CD14-positive monocyte (primary cell): ENCODE measurements around the gene RSBN1. TPM values are rescaled to one million over a fixed set of nuclear protein-coding genes. Genes with fewer than 3 reads are reported as not detected.

Experiments
- DNase-seq, 3 donors: peaks; one replicate each; pipeline ENCODE4 v3.0.0-alpha.2; 2011 to 2022
- H2AFZ ChIP-seq: 2 replicates; pipeline ENCODE4 v1.6.0; 2012; ENCODE audit warnings: mild to moderate bottlenecking, low read depth, low read length, inconsistent platforms; ENCODE audit not compliant: insufficient read depth, poor library complexity, severe bottlenecking
- H3K27ac ChIP-seq, 2 donors: 1 replicate in 1 of 2; 2 replicates in 1 of 2; pipeline ENCODE4 v1.5.1; 2012 to 2013; ENCODE audit warnings: low read length in 2 of 2, control low read depth in 1 of 2, inconsistent platforms in 1 of 2, low read depth in 1 of 2, mild to moderate bottlenecking in 1 of 2
- H3K27me3 ChIP-seq, 2 donors: one replicate each; pipeline versions ENCODE4 v1.6.0 to v1.6.1; 2011 to 2013; ENCODE audit warnings: low read length in 2 of 2; ENCODE audit not compliant: control insufficient read depth in 2 of 2, insufficient read depth in 2 of 2
- H3K36me3 ChIP-seq, 2 donors: replicated peaks in 1 of 2; 1 replicate in 1 of 2; 2 replicates in 1 of 2; pipeline versions ENCODE4 v1.5.1 to v1.6.1; 2012 to 2013; ENCODE audit warnings: low read length in 2 of 2, control low read depth in 1 of 2, inconsistent platforms in 1 of 2, mild to moderate bottlenecking in 1 of 2; ENCODE audit not compliant: insufficient read depth in 2 of 2, control insufficient read depth in 1 of 2
- H3K4me1 ChIP-seq, 2 donors: 1 replicate in 1 of 2; 2 replicates in 1 of 2; pipeline versions ENCODE4 v1.5.1 to v1.6.1; 2012 to 2013; ENCODE audit warnings: low read length in 2 of 2, control low read depth in 1 of 2, inconsistent platforms in 1 of 2, mild to moderate bottlenecking in 1 of 2, moderate library complexity in 1 of 2; ENCODE audit not compliant: insufficient read depth in 2 of 2, control insufficient read depth in 1 of 2
- H3K4me2 ChIP-seq: replicated peaks from 2 replicates; pipeline ENCODE3; 2012; ENCODE audit warnings: low read length, moderate library complexity, mild to moderate bottlenecking; ENCODE audit not compliant: poor library complexity, severe bottlenecking; ENCODE audit errors: extremely low read depth
- H3K4me3 ChIP-seq, 3 experiments: fragments of 200-600 bp in 1 of 3; sonication (generic) in 1 of 3; replicated peaks in 1 of 3; 1 replicate in 2 of 3; 2 replicates in 1 of 3; pipeline ENCODE4 v1.5.1; 2011 to 2013; ENCODE audit warnings: low read length in 3 of 3, mild to moderate bottlenecking in 3 of 3, control low read depth in 2 of 3, low read depth in 2 of 3, inconsistent platforms in 1 of 3, moderate library complexity in 1 of 3
- H3K79me2 ChIP-seq: 2 replicates; pipeline ENCODE4 v1.6.0; 2012; ENCODE audit warnings: mild to moderate bottlenecking, control low read depth, inconsistent platforms, low read length, moderate library complexity; ENCODE audit not compliant: insufficient read depth
- H3K9ac ChIP-seq: 2 replicates; pipeline ENCODE4 v1.6.0; 2017; ENCODE audit warnings: low read length, mild to moderate bottlenecking; ENCODE audit not compliant: insufficient read depth, poor library complexity, severe bottlenecking
- H3K9me3 ChIP-seq, 2 donors: replicated peaks in 1 of 2; 1 replicate in 1 of 2; 2 replicates in 1 of 2; pipeline versions ENCODE4 v1.5.1 to v1.6.1; 2012 to 2013; ENCODE audit warnings: low read length in 2 of 2, control low read depth in 1 of 2; ENCODE audit not compliant: control insufficient read depth in 1 of 2, insufficient read depth in 1 of 2
- H4K20me1 ChIP-seq: 2 replicates; pipeline ENCODE4 v1.6.0; 2012; ENCODE audit warnings: mild to moderate bottlenecking, low read length, control low read depth, moderate library complexity; ENCODE audit not compliant: insufficient read depth
- H3K27ac Mint-ChIP-seq, 7 donors: one replicate each; pipeline ENCODE4 v1.8.0; 2020; ENCODE audit warnings: mild to moderate bottlenecking in 7 of 7, mixed read lengths in 7 of 7, moderate library complexity in 6 of 7, inconsistent platforms in 2 of 7
- H3K27me3 Mint-ChIP-seq, 3 donors: one replicate each; pipeline ENCODE4 v1.8.0; 2021 to 2022; ENCODE audit warnings: low read depth in 3 of 3, mild to moderate bottlenecking in 3 of 3, mixed read lengths in 3 of 3, moderate library complexity in 3 of 3, inconsistent platforms in 1 of 3
- H3K36me3 Mint-ChIP-seq, 2 donors: one replicate each; pipeline ENCODE4 v1.8.0; 2020; ENCODE audit warnings: mixed read lengths in 2 of 2, inconsistent platforms in 1 of 2, mild to moderate bottlenecking in 1 of 2
- H3K4me1 Mint-ChIP-seq: one replicate; pipeline ENCODE4 v1.8.0; 2020; ENCODE audit warnings: mild to moderate bottlenecking, mixed read lengths
- H3K4me3 Mint-ChIP-seq, 2 donors: one replicate each; pipeline ENCODE4 v1.8.0; 2020; ENCODE audit warnings: mild to moderate bottlenecking in 2 of 2, mixed read lengths in 2 of 2, moderate library complexity in 1 of 2
- H3K9me3 Mint-ChIP-seq, 7 donors: one replicate each; pipeline ENCODE4 v1.8.0; 2020 to 2022; ENCODE audit warnings: mixed read lengths in 7 of 7, mild to moderate bottlenecking in 6 of 7, moderate library complexity in 6 of 7, inconsistent platforms in 2 of 7
- WGBS: methylation state at CpG from one replicate; pipeline ENCODE4 v1.1.5; 2013; ENCODE audit warnings: missing lambda C conversion rate; ENCODE audit not compliant: insufficient coverage; 5-methylcytosine and 5-hydroxymethylcytosine counted together
- intact Hi-C, 2 donors: fragments of 100-400 bp; cut with micrococcal nuclease; formaldehyde crosslinking; loops; one replicate each; pipeline versions ENCODE4 v1.15.0 to v1.15.1; 2023
- polyA plus RNA-seq, 3 donors: library from polyadenylated mRNA; depleted of rRNA in 1 of 3; unstranded in 2 of 3; stranded (reverse) in 1 of 3; fragments of 300-500 nt in 2 of 3; fragments of >200 nt in 1 of 3; fragmentation: Illumina TruSeq in 2 of 3; gene quantifications; 1 replicate in 2 of 3; 2 replicates in 1 of 3; pipeline ENCODE4 v1.2.3, GENCODE V29; 2012 to 2021
- TF ChIP-seq, protein P1 (sequence below): fragments of 200-600 bp; IDR thresholded peaks from one replicate; pipeline ENCODE4 v1.8.0; 2022; ENCODE audit warnings: antibody characterized with exemption, mild to moderate bottlenecking

Gene RSBN1
- polyA plus RNA-seq, 3 donors: 6.5 to 9.0 (median 8.9) TPM

DNA sequence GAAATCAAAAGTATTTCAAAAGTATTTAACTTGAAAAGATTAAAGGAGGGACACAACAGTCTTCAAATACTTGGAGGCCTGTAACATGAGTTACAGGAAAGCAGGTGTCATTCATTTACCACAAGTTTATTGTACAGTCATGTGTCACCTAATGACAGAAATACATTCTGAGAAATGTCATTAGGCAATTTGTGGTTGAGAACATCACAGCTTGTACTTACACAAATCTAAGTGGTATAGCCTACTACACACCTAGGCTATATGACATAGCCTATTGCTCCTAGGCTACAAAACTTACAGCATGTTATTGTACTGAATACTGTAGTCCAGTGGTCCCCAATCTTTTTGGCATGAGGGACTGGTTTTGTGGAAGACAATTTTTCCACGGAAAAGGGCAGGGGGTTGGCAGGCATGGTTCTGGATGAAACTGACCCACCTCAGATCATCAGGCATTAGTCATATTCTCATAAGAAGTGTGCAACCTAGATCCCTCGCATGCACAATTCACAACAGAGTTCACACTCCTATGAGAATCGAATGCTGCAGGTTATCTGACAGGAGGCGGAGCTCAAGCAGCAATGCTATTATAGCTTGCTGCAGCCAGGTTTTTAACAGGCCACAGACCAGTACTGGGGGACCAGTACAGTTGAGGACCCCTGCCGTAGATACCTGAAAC, 28.0 kb downstream of the RSBN1 start:
- intact Hi-C loops: no loop called here
- WGBS: 100% methylated on average over 1 of the region's 5 CpGs
- peaks cover 10% of the 10 kb centered on the region for H3K4me1 Mint-ChIP-seq
- Histone ChIP-seq H3K27ac (peak overlapping the region in 1 of 2 donors; percentile 75), H3K79me2 (peaks cover 89% of the 10 kb centered on the region), H3K4me1 (peaks cover 38 to 49% of the 10 kb centered on the region in 2 donors), H3K4me3 (peak overlapping the region in 1 of 3 experiments; percentile 41), H3K36me3 (peaks cover 5 to 15% of the 10 kb centered on the region in 2 donors), H3K4me2 (peak overlapping the region; percentile 48), H3K9me3 (no peaks in the 10 kb centered on the region), H3K27me3 (no peaks in the 10 kb centered on the region), H4K20me1 (peaks cover 51% of the 10 kb centered on the region), H3K9ac (no peak overlapping the region), H2AFZ (no peak overlapping the region)
- H3K27ac Mint-ChIP-seq: peak overlapping the region in 5 of 7 donors; percentile 55 to 90 (median 80)
- H3K4me3 Mint-ChIP-seq: peak overlapping the region in 1 of 2 donors; percentile 52
- TF ChIP-seq, protein P1, sequence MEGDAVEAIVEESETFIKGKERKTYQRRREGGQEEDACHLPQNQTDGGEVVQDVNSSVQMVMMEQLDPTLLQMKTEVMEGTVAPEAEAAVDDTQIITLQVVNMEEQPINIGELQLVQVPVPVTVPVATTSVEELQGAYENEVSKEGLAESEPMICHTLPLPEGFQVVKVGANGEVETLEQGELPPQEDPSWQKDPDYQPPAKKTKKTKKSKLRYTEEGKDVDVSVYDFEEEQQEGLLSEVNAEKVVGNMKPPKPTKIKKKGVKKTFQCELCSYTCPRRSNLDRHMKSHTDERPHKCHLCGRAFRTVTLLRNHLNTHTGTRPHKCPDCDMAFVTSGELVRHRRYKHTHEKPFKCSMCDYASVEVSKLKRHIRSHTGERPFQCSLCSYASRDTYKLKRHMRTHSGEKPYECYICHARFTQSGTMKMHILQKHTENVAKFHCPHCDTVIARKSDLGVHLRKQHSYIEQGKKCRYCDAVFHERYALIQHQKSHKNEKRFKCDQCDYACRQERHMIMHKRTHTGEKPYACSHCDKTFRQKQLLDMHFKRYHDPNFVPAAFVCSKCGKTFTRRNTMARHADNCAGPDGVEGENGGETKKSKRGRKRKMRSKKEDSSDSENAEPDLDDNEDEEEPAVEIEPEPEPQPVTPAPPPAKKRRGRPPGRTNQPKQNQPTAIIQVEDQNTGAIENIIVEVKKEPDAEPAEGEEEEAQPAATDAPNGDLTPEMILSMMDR: no peak
- DNase-seq: peak in 2 of 3 donors; percentile 18 to 36
- H3K9me3 Mint-ChIP-seq: no peaks in the 10 kb centered on the region
- H3K27me3 Mint-ChIP-seq: no peaks in the 10 kb centered on the region
- peaks cover 18 to 25% of the 10 kb centered on the region in 2 donors for H3K36me3 Mint-ChIP-seq

DNA sequence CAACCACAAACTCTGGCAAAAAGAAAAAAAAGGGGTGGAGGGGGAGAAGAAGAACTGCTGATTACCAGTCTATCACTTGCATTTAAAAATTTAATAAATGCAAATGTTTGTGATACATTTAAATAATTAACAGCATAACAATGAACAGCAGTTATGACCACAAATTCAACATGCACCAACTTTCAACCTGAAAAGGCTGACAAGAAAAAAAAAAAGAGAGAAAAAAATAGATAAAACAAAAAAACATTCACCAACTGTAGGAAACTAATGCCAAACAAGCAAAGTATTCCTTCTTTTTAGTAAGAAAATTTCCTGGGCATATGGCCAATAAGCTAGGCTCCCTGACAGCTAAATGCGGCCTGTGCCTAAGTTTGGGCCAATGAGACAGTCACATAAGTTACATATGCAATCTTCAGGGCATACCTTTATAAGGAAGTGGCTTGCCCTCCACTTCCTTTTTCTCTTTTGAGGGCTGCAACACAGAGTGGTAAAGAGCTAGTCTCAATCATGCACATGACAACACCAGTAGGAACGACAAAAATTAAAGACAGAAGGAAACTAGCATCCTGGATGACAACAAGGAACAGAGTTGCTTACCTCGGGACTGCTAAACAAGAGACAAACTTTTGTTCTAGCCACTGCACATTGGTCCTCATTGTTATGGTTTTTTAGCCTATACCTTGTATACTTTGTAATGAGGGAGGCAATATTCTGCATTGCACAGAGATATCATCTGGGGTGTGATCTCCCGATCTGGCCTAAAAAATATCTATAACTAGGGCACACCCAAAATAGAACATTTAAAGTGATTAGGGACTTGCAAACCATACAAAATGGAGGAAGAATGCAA, 28.8 kb downstream of the RSBN1 start:
- TF ChIP-seq, protein P1: no peak
- Histone ChIP-seq H2AFZ (no peak overlapping the region), H3K27me3 (no peaks in the 10 kb centered on the region), H3K4me3 (peak overlapping the region in 2 of 3 experiments; percentile 5 to 41), H3K27ac (peak overlapping the region in 1 of 2 donors; percentile 75), H3K4me2 (peak overlapping the region; percentile 48), H3K36me3 (peaks cover 0 to 8% of the 10 kb centered on the region in 2 donors), H4K20me1 (peaks cover 51% of the 10 kb centered on the region), H3K79me2 (peaks cover 89% of the 10 kb centered on the region), H3K9me3 (no peaks in the 10 kb centered on the region), H3K9ac (no peak overlapping the region), H3K4me1 (peaks cover 38 to 49% of the 10 kb centered on the region in 2 donors)
- peaks cover 20 to 22% of the 10 kb centered on the region in 2 donors for H3K36me3 Mint-ChIP-seq
- H3K9me3 Mint-ChIP-seq: no peaks in the 10 kb centered on the region
- no peaks in the 10 kb centered on the region for H3K27me3 Mint-ChIP-seq
- peak overlapping the region in 1 of 2 donors; percentile 52 for H3K4me3 Mint-ChIP-seq
- DNase-seq: peak; percentile 66 to 91 (median 86)
- 0% methylated on average over 1 of the region's 4 CpGs for WGBS
- H3K27ac Mint-ChIP-seq: peak overlapping the region in 3 of 7 donors; percentile 76 to 90 (median 89)
- peaks cover 5% of the 10 kb centered on the region for H3K4me1 Mint-ChIP-seq
- intact Hi-C loops: no loop called here
